Globus pallidus (tissue), 1 donor: Measurements from ENCODE around the gene UCN2.

Source experiments
- DNase-seq: peaks from one replicate; pipeline ENCODE4 v3.0.0-alpha.2; 2015; ENCODE audit warnings: low spot score

The UCN2 gene, protein sequence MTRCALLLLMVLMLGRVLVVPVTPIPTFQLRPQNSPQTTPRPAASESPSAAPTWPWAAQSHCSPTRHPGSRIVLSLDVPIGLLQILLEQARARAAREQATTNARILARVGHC

DNA sequence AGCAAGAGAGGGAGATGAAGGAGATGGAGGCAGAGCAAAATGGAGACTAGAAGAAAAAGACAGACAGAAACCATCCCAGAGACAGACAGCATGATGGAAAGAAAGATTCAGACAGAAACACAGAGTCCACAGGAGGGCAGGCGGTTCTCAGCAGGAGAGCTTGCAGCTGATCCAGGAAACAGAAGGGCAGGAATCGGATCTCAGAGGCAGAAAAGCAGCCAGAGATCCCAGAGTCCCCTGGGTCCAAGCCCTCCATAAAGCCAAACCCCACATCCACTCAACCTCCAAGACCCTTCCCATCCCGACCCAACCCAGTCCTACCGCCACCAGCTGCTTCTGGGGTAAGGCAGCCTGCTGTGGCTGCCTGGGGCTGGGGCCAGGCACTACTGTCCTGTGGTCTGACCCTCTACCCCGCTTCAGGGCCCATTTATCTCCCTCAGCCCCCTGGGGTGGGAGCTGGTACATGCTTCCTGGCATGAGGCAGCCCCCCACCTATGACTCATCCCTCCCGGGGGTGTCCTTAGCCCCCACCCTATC lies at the start of gene UCN2:
Gene UCN2 (minus strand): TSS at position 400 of the 537 bp plus-strand sequence. CDS start 657 bp downstream, outside the sequence.
- no peak for DNase-seq

DNA sequence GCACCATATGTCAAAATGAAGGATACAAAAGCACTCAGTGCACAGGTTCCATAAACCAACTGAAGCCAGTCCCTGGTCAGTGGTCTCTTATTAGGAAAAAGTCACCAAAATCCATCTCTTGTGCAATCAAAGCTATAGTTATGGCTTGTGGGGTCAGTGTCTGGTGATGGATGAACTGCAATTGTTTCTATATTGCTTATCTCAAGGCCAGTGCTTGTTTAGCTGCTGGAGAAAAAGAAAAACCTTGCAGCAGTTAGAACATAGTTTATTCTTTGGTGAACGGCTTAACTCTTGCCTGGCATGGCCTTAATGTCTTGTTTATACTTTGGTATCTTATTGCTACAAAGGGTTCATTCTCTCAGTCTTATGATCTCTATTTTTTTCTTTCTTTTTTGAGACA lies 48.7 kb upstream of the UCN2 start:
- DNase-seq, result no peak

DNA sequence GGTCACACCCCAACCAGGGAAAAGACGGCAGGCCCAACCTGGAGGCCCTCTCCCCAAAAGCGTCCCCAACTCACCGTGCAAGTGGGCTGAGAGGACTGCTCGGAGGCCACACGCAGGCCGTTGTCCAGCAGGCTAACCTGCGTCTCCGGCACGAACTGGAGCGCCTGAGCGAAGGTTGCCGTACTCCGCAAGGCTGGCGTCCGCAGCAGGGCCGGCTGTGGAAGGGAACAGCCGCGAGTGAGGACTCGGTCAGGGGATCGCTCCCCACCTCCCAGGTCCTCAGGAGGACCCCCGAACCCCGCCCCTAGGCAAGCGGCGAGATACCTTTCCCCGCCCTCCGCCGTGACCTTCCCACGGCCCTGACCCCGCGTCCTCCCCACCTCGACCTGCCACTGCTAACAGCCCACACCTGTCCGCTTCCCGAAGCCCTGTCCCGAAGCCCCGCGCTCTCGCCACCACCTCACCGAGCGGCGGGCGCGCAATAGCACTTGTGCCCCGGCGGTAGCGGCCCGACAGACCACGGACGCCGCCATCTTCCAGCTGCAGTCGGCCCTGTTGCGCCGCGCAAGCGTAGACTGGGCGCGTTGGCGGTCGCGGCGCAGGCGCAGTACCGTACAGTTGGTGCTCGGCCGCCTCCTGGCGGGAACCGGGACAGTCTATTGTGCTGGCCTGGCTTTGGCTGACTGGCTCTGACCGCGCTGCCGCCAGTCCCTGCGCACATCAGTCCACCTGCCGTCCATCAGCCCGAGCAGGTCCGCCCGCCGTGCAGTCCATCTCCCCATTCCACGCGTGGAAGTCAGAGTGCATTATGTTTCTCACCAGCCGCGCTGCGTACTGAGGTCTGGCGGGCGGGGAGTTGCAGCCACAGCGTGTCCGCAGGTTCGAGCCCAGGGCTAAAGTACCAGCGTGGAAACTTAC lies 45.8 kb upstream of the UCN2 start, which contains the start of gene UQCRC1:
Gene UQCRC1 (minus strand): TSS at position 559 of the 918 bp plus-strand sequence. CDS start 26 bp downstream, at position 533.
- peak; percentile 90 for DNase-seq

DNA sequence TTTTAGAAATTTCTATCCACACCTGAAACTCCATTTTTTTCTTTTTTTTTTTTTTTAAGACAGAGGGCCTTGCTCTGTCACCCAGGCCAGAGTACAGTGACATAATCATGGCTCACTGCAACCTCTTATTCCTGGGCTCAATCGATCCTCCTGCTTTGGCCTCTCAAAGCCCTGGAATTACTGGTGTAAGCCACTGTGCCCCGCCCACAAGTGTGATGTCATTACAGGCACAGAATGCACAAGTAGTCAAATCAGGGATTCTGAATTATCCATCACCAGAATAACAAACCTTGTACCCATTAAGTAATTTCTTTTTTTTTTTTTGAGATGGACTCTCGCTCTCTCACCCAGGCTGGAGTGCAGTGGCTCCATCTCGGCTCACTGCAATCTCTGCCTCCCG lies 43.9 kb upstream of the UCN2 start:
- no peak for DNase-seq

DNA sequence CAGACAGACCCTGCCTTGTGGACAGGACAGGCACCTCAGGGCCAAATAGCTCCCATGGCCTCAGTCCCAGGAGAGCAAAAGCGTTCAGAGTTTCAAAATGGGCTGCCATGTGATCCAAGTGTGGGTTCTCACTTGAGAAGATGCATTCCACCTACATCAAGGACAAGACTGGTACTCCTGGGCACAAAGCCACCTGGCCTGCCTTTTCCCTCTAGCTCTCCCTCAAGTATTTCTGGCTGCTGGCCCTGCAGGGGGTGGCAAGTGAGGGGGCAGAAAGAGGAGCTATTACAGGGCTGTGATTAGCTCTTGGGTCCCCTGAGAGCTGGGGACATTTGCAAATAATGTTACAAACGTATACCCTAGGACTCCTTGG lies 38.0 kb upstream of the UCN2 start:
- no peak for DNase-seq

DNA sequence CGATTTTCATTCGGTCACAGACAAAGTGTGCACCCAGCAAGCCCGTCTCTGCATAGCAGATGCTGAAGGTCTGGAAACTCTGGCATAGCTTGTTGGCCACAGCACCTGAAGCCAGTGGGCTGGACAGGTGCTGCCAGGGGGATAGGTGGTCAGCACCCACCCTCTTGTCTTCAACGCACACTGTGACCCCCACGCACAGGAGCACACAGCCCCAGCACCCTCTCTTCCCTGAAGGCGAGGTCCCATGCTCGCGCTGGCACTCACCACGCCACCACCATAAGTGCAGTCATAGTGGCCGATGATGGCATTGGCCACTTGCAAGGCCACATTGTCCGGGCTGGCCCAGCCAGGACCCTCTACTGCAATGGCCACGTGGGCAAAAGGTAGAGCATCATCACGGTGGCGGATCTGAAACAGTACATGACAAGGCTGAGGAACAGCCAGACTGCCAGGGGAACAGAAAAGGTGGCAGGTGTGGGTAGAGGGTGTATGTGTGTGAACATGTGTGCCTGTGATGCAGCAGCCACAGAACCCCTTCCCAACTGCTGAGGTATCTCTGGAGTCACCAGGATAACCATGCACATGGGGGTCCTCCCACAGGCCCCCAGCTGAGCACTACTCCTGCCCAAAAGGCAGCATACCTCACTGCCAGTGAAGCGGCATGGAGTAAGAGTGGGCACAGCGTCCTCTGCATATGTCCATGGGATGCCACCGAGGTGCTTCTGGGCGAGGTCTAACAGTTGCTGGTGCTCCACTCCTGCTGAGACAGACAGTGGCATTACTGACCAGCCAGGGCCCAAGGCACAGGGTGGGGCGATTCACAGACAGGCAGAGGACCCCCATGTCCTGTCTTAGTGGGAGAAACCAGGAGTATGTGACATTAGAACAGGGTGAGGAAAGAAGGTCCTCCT lies 37.4 kb upstream of the UCN2 start:
- no peak for DNase-seq

DNA sequence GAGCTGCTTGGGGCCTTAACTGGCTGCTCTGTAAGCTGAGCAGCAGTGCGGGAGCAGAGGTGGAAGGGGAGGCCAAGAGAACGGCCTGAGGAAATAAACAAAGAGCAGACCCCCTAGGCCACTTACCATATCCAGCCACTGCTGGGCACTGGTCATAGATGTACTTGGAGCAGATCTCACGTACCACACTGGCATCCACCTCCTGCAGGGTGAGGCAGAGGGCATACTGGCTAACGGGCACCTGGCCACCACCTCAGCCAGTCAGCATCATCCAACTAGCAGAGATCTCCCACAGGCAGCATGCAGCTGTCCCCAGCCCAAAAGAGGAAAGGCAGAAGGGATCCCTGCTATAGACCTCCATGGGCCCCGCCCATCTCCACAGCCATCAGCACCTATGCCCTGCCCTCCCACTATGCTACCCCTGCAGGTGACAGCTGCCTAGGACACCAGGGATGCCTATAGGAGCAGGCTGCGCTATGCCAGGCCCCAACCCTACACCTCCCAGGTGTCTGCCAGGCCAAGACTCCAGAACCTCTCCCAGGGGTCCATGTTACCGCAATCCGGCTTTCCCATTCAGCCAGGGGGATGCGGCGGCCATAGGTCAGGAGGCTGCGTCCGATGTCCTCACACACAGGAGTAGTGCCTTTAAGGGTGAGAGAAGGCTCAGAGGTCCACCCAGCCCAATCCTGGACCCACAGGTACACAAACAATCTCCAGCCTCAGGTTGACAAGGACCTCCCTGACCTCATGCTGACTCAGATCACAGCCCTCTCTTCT lies 36.1 kb upstream of the UCN2 start:
- DNase-seq, result no peak

DNA sequence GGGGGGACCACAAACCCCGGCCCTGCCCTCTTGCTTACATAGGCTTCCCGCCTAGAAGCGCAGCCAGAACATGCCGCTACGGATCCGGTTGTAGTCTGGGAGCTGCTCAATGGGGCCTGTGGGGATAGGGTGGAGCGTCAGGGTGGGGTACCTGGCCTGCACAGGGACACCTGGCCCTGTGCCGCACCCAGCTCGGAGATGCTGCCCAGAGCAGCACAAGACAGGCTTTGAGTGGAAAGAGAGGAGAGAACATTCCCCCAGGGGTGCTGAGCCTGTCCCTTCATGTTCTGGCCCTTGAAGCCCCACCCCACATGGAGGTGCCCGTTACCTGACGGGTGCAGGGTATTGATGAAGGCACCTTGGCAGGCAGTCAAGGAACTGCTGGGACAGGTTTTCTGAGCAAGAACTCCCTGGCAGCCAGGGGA lies 35.5 kb upstream of the UCN2 start:
- DNase-seq, result no peak

DNA sequence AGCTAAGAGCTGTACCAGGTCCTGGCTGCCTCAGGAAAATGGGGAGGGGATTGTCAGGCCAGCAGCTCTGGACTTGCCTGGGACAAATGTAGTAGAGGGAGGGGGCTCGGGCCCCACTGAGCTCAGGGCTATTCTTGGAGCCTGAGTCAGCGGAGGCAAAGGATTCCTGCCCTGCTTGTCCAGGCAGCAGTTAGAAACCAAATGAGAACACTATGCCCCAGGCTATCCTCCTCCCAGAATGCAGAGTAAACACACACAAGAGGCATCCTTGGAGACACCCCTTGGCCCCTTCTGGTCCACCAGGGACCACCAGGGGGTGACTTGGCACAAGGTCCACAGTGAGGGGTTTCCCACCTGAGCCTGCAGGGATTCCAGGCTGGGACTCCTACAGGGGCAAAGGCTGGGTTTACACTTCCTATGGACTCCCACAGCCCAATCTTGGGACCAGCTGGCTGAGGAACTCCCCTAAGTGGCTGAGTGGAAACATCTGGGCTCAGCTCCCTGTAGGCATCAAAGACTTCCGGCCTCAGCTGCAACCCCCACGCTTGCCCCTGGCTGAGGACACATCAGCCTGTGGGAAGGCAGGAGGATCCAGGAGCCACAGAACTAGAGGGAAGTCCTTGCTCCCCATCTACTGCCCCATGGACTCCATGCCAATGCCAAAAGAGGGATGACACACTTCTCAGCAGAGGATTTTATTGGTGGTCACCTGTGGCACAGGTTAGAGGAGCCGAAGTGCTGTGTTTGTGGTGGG lies 34.9 kb upstream of the UCN2 start:
- DNase-seq, result no peak

DNA sequence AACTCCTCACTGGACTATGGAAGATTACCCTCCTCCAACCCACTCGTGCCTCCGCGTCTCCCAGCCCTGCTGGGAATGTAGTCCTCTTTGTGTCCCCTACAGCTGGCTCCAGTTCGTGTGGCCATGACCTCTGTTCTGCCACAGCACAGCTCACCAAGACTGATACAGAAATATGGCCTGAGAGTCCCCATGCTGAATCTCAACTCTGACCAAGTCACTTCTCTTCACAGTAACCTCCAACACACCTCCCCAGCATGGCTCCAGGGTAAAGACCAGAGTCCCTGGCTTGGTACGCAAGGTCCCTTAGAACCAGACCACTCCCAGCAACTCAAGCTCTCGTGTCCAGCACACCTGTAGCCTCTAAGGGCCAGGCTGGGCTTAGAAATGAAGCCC lies 33.8 kb upstream of the UCN2 start:
- DNase-seq, result no peak

DNA sequence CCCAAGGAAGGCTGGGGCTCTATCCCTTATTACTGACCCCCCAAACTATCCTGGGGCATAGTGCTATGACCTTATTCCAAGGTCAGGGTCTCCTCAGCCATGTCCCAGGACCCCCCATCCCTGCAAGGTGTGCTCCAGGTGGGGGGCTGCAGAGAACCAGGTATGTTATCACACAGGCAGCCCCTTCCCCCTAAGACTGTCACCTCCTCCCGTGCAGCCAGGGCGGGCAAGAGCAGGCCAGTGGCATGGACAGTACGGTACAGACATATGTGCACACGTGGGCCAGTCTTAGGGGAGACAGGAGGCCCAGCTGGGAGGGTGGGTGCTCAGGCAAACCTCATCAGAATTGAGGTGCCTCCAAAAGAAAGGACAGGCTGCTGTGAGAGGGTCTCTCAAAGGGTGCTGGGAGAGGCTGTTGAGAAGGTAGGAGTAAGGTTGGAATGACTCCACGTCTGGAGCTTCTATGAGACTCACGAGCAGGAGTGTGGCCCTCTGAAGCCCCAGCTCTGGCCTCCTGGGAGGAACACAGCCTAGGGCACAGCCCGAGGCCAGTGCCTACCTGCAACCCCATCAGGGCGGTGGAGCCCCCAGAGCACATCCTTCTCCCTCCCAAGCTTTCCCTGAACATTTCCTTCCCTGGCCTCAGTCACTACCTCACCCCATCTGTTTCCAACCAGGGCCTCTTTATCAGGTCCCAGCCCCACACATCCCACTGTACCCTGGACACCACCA lies 33.3 kb upstream of the UCN2 start:
- DNase-seq, result no peak

DNA sequence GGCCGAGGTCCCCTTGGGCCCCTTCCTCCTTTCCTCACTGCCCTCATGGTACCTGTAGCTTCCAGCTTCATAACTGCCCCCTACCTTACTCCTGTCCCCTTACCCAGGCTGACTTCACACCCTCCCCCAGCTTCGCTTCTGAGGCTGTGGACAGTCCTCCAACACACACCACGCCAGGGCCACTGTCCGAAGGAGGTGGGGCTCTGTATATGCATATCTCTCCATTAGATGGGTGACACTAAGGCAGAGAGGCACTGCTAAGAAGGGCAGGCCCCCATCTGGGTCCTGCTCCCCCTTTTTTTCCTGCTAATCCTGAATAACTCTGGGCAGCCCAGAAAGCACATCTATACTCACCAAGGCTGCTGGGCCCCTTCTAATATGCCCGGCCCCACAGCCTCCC lies 32.6 kb upstream of the UCN2 start:
- no peak for DNase-seq

DNA sequence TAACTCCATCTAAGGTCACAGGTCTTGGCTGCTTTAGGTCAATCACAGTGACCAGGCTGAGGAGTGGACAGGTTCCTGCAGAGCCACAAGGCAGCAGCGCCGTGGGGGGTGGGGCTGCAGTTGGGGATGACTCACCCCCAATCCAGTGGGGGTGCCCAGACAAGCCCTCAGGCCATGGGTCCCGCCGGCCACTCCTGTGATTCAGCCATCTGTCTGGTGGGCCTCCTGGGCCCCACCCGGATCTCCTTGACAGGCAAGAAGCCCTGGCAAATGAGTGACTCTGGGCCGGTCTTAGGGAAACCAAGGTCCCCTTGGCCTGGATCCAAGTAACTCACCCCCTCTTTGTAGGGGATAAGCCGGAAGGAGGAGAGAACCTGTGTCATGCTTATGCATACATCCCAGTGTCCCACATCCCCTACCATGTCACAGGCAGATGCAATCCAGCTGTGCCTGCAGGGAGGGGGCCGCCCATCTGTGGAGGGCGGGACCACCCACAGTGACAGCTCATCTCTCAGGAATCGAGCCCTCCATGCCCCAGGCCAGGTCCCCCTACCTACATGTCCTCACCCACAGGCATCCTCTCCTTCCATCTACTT lies 32.0 kb upstream of the UCN2 start:
- DNase-seq, result no peak

DNA sequence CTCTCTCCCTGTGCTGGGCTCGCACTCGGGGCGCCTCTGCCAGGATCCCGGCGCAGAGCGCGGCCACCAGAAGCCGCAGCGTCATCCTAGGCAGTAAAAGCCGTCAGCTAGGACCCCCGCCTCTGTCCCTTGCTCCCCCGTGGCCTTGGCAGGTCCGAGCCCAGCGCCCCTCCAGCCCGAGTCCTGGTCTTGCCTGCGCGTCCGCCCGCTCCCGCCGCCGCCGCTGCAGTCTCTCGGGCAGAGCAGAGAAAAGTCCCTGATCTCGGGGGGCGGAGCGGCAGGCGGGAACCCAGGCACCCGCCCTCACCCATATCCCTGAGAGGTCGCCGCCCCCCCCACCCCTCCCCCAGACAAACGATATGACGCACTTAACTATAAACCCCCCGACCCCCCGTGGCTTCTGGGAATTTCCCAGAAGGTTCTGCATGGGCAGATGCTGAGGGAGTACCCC lies 31.5 kb upstream of the UCN2 start, which contains the start of gene COL7A1:
Gene COL7A1 (minus strand): TSS at position 255 of the 451 bp plus-strand sequence. CDS start 170 bp downstream, at position 85.
- DNase-seq, result no peak

DNA sequence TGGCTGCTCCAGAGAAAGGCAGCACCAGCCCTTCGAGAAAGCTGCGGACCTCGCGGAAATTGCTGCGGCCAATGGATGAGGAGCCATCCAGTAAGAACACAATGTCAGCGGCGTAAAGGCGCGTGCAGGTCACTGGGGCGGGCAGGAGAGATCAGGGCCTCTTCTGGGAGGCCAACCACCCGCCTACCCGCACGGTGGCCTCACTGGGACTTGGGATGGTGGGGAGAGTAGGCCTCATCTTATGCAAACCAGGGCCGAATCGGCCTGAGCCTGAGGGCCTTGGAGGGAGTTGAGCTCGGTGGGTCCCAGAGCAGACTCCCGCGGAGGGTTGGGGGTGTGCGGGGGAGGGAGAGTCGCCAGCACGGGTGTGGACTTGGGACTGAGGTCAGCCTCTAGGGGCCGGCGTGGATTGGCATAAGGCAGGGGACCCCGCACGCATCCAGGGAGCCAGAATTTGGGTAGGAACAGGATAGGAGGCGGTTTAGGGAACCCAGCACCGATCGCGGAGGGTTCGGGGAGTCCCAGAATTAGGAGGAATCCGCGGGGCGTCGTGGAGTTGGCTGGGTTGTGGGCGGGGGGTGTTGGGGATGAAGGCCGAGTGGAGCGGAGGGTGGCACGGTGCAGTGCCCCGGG lies 31.0 kb upstream of the UCN2 start:
- no peak for DNase-seq

DNA sequence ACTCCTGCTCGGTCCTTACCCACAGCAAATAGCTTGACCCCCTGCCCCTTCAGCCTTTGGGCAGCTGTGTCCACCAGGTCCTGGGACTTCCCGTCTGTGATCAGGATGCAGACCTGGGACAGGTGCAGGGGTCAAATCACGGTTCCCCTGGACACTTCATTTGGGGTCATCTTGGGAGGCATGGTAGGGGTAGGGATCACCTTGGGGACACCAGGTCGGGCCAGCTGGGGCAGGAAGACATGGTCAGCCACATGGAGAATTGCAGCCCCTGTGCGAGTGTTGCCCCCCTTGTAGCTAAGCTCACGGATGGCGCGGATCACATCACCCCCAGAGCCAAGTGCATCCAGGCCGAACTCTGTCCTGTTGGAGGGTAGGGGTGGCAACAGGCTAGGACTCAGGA lies 29.8 kb upstream of the UCN2 start:
- no peak for DNase-seq

DNA sequence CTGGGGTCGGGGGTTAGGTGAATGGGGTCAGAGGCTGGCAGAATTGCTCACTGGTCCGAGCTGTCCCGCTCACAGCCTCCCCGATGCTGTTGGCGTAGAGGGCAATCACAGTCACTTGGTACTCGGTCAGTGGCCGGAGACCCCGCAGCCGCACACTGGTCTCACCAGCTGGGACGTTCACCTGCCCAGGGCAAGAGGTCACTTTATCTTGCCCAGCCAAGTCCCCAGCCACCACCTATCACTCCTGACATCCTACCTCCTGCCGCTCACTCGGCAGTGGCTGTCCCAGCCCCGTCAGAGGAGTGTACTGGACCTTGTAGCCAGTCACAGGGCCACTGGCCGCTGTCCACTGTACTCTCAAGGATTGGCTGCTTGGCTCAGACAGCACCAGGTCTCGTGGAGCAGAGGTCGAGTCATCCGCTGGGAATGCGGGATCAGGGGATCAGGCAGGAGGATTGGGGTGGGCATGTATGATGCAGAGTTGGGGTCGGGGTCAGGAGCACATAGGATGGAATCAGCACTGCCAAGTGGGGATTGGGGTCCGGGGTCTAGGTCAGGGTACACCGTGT lies 29.0 kb upstream of the UCN2 start:
- DNase-seq, result no peak

DNA sequence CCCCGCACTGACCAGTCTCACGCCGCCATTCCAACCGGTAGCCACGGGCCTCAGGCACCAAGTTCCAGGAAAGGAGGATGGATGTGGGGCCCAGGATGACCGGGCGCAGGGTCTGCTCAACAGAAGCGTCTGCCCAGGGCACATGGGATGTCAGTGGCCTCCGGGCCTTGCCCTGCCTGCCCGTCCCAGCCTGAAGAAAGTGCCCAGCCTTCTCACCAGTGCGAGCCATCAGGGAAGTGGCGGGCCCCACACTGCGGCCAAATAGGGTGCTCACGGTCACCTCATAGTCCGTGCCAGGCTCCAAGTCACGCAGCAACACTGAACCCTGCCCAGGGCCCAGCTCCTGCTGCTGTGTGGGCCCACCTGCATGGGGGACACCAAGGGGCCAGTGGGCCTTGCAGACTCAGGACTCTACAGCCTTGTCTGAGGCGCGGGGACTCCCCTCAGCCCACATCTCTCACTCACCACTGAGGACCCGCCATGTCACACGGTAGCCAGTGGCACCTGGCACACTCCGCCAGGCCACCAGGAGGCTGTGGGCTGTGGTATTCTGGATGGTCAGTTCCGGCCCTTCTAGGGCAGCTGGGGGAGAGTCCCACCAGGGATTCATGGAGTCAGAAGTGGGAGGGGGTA lies 28.4 kb upstream of the UCN2 start:
- DNase-seq, result no peak
